Stimulated activated naive CD4-positive, alpha-beta T cell (primary cell): ENCODE data around the gene GFOD2.

Experiments used
- DNase-seq, 6 experiments: peaks; one replicate each; lab custom pipeline; 2025; lab: John Stamatoyannopoulos, UW

GFOD2 gene

DNA sequence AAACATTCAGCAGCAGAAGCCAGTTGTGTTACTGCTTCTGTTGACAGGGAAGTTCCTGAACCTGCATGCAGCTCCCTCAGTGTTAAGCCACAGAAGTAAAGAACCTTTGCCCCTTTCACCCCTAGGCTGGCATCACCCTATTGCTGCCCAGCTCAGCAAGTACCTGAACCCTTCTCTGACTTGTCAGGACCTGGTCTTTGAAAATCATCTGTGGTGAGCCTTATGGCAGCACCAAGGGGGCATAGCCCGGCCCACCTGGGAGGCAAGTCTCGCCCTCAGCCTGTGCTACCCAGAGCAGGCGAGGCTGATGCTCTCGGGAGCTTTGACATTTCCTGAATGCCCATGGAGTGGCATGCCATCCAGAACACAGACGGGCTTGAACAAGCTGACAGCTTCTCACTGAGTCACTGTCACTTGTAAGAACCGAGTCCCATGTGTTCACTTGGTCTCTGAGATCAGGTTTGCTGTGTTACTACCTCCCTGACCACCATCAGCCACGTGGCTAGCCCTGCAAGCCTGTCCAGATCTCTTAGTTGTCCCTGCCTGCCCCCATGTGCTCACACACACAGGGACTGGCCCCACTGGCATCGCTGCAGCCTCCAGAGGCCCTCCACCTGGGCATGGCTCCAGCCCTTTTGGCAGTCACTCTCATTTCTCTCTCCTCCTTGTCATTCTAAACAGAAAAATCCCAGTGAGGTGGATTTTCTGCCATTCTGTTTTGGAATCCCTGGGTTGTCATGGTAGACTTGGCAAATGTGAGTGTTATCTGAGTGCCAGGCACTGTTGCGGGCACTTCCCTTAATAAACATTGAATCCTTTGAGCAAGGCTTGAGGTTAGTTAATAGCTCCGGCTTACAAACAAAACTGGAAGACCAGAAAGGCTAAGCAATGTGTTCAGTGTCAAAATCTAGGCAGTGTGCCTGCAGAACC lies 77.1 kb downstream of the GFOD2 start:
- DNase-seq: no peak

- DNase-seq: no peak
Observed at GRCh38 chr16:67637625-67638024, 81.5 kb downstream of the GFOD2 start.

DNA sequence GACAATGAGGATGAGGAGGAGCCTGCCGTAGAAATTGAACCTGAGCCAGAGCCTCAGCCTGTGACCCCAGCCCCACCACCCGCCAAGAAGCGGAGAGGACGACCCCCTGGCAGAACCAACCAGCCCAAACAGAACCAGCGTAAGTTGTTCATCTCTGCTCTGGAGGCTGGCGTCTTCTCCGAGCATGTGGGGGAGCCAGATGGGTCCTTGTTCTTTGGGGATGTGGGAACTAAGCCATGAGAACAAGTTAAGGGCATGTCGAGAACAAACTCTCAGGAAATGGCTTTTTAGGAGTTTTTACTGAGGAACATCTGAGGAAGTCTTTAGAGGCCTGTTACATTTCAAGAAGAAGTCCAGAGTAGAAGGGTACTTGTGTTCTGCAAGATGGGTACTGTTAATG lies 82.4 kb downstream of the GFOD2 start:
- no peak for DNase-seq

DNA sequence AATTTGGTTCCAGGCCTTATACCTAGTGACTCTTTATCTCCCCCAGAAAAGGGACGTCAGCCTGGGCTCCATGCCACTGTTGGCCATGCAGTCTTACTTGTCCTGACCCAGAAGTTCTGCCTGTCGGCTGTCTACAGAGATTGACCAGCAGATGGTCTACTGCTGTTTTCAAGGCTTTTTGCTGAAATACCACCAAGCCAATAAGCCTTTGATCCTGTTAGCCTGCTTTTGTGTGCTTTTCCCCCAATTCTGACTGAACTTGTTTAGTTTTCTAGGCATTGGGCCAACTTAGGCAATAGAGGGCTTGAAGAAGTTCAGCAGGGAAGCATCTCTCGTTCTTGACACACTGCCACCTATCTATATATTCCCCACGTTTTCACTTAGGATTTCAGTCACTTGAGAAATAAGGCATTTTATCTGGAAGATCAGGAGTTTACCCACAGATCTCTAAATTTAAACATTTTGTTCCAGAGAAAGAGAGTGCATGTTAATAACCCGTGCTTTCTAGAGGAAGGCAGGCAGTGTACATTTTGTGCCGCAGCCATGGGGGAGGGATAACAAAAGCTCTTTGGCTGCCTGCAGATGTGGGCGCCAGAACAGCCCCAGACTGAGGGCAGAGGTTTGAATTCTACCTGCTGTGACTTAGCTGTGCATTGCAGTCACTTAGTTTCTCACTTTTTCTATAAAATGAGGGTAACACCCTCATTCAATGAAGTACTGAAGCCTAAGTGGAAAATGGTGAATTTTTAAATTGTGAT lies 86.5 kb downstream of the GFOD2 start:
- no peak for DNase-seq

- DNase-seq: no peak
Observed at GRCh38 chr16:67628216-67628615, 90.9 kb downstream of the GFOD2 start.
